ENCODE results near the gene ATG10. TPM values are rescaled to one million over a fixed set of nuclear protein-coding genes. Genes with fewer than 3 reads are reported as not detected.

The ATG10 gene
- polyA plus RNA-seq, 6 donors from 2014 or later: 3.9 to 14.5 (median 6.5) TPM

GRCh38 chr5:82168294-82168693 is 196.5 kb downstream of the ATG10 start:
- no peak overlapping the region for H3K4me3 Mint-ChIP-seq
- ATAC-seq (ENCODE audit: low read depth in 2 of 2): no peak
- no peak for DNase-seq
- H3K27me3 Mint-ChIP-seq: no peaks in the 10 kb centered on the region
- H3K27ac Mint-ChIP-seq: peak overlapping the region in 1 of 6 donors; percentile 7
- H3K9me3 Mint-ChIP-seq: no peaks in the 10 kb centered on the region
- no peaks in the 10 kb centered on the region for H3K36me3 Mint-ChIP-seq
- H3K4me1 Mint-ChIP-seq: no peaks in the 10 kb centered on the region

GRCh38 chr5:82169892-82170291 is 198.1 kb downstream of the ATG10 start:
- peaks cover 9 to 10% (median 9%) of the 10 kb centered on the region in 3 donors for H3K4me1 Mint-ChIP-seq
- H3K27me3 Mint-ChIP-seq: no peaks in the 10 kb centered on the region
- H3K9me3 Mint-ChIP-seq: no peaks in the 10 kb centered on the region
- H3K36me3 Mint-ChIP-seq: no peaks in the 10 kb centered on the region
- DNase-seq: no peak
- peak overlapping the region in 2 of 6 donors; percentile 4 to 38 for H3K27ac Mint-ChIP-seq
- ATAC-seq (ENCODE audit: low read depth in 2 of 2): no peak
- no peak overlapping the region for H3K4me3 Mint-ChIP-seq

- Mint-ChIP-seq H3K36me3 (no peaks in the 10 kb centered on the region), H3K4me3 (no peak overlapping the region), H3K9me3 (no peaks in the 10 kb centered on the region), H3K27me3 (no peaks in the 10 kb centered on the region), H3K4me1 (peaks cover 9 to 16% (median 9%) of the 10 kb centered on the region in 3 donors), H3K27ac (peak overlapping the region in 5 of 6 donors; percentile 38 to 84 (median 57))
- peak; percentile 59 for DNase-seq
- ATAC-seq (ENCODE audit: low read depth in 2 of 2): peak; percentile 91 to 96
Observed at GRCh38 chr5:82174128-82174918, 202.5 kb downstream of the ATG10 start.

DNA sequence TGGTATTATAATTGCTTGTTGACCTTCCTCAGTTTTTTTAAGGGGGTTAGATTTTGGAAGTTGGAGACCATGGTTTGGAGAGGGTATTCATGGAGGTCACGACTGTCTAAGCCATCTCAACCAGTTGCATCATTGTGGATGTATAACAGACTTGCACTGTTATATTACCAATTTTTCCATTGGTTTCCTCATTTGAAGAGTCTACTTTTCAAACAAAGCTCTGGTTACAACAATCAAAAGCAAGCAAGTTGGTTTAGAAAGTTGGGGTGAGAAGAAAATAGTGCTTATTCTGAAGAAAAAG is 203.0 kb downstream of the ATG10 start:
- Mint-ChIP-seq H3K4me3 (no peak overlapping the region), H3K27me3 (no peaks in the 10 kb centered on the region), H3K9me3 (no peaks in the 10 kb centered on the region), H3K36me3 (peaks cover 0 to 2% of the 10 kb centered on the region in 2 donors), H3K27ac (peak overlapping the region in 5 of 6 donors; percentile 38 to 84 (median 45)), H3K4me1 (peaks cover 9 to 16% (median 9%) of the 10 kb centered on the region in 3 donors)
- DNase-seq: no peak
- no peak for ATAC-seq (ENCODE audit: low read depth in 2 of 2)

DNA sequence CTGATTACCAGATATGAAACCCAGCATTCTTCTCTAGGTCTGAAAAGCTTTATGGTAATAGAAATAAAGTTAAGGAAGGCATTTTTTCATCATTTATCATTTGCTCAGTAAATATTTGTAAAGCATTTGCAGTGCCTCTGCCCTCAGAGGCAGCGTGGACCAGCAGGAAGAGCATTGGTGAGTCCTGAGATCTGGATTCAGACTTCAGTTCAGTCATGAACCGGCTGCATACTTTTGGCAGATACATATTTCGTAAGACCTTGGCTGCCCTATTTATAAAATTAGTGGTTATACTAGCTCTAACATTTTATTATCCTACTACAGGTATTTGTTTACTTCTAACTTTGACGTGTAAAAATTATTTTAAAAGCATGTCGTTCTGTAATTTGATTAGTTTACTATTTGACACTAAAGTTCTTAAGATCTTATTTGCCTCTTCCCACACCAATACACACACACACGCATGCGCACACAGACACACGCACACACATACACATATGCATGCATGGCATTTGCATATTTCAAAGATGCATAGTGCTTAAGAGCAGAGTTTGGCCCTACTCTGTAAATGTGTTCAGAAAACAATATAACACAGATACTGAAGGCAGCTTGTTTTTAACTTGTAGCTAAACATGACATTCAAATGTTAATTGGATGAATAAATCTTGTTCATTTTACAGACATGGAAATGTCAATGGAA is 204.4 kb downstream of the ATG10 start:
- ATAC-seq (ENCODE audit: low read depth in 2 of 2): no peak
- Mint-ChIP-seq H3K36me3 (peaks cover 2 to 8% of the 10 kb centered on the region in 2 donors), H3K27me3 (no peaks in the 10 kb centered on the region), H3K9me3 (no peaks in the 10 kb centered on the region), H3K27ac (peak overlapping the region in 2 of 6 donors; percentile 35 to 84), H3K4me3 (no peak overlapping the region), H3K4me1 (peaks cover 9 to 16% (median 9%) of the 10 kb centered on the region in 3 donors)
- DNase-seq: no peak

DNA sequence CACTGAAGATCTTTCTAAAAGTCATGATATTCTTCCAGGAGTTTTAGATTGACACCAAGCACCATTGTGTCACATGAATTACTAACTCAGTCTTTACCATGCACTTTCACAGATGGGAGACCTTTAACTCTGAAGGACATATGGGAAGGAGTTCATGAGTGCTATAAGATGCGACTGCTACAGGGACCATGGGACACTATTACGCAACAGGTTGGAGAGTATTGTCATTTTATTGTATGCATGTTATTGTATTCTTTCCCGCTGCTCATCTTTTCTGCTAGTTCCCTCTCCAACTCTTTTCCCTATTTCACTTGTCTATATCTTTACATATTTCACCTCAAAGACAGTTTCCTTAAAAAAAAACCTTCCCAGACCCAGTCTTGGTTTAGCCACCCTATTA is 206.6 kb downstream of the ATG10 start:
- Mint-ChIP-seq H3K4me3 (no peak overlapping the region), H3K27me3 (no peaks in the 10 kb centered on the region), H3K4me1 (peaks cover 9 to 16% (median 9%) of the 10 kb centered on the region in 3 donors), H3K27ac (peak overlapping the region in 1 of 6 donors; percentile 34), H3K36me3 (peaks cover 8 to 10% of the 10 kb centered on the region in 2 donors), H3K9me3 (no peaks in the 10 kb centered on the region)
- ATAC-seq (ENCODE audit: low read depth in 2 of 2) (no peak), DNase-seq (no peak)

GRCh38 chr5:82182662-82183061 is 210.8 kb downstream of the ATG10 start:
- H3K27me3 Mint-ChIP-seq: no peaks in the 10 kb centered on the region
- H3K4me1 Mint-ChIP-seq: no peaks in the 10 kb centered on the region
- H3K27ac Mint-ChIP-seq: no peak overlapping the region
- peaks cover 8 to 10% of the 10 kb centered on the region in 2 donors for H3K36me3 Mint-ChIP-seq
- H3K4me3 Mint-ChIP-seq: peak overlapping the region in 1 of 8 donors; percentile 1
- DNase-seq: no peak
- no peak for ATAC-seq (ENCODE audit: low read depth in 2 of 2)
- H3K9me3 Mint-ChIP-seq: no peaks in the 10 kb centered on the region

- no peak for DNase-seq
- no peaks in the 10 kb centered on the region for H3K4me1 Mint-ChIP-seq
- H3K27ac Mint-ChIP-seq: no peak overlapping the region
- no peak overlapping the region for H3K4me3 Mint-ChIP-seq
- no peak for ATAC-seq (ENCODE audit: low read depth in 2 of 2)
- H3K9me3 Mint-ChIP-seq: no peaks in the 10 kb centered on the region
- H3K36me3 Mint-ChIP-seq: peaks cover 8 to 10% of the 10 kb centered on the region in 2 donors
- H3K27me3 Mint-ChIP-seq: no peaks in the 10 kb centered on the region
Observed at GRCh38 chr5:82183828-82184227, 212.0 kb downstream of the ATG10 start.

GRCh38 chr5:82185851-82186250 is 214.0 kb downstream of the ATG10 start:
- DNase-seq: no peak
- H3K27ac Mint-ChIP-seq: no peak overlapping the region
- no peak overlapping the region for H3K4me3 Mint-ChIP-seq
- no peaks in the 10 kb centered on the region for H3K27me3 Mint-ChIP-seq
- ATAC-seq (ENCODE audit: low read depth in 2 of 2): no peak
- peaks cover 0 to 10% of the 10 kb centered on the region in 2 donors for H3K36me3 Mint-ChIP-seq
- no peaks in the 10 kb centered on the region for H3K9me3 Mint-ChIP-seq
- H3K4me1 Mint-ChIP-seq: no peaks in the 10 kb centered on the region

- Mint-ChIP-seq H3K27ac (no peak overlapping the region), H3K4me1 (no peaks in the 10 kb centered on the region), H3K36me3 (no peaks in the 10 kb centered on the region), H3K9me3 (no peaks in the 10 kb centered on the region), H3K4me3 (no peak overlapping the region), H3K27me3 (no peaks in the 10 kb centered on the region)
- DNase-seq (no peak), ATAC-seq (ENCODE audit: low read depth in 2 of 2) (no peak)
Observed at GRCh38 chr5:82197550-82197949, 225.7 kb downstream of the ATG10 start.

- no peaks in the 10 kb centered on the region for H3K4me1 Mint-ChIP-seq
- DNase-seq (no peak), ATAC-seq (ENCODE audit: low read depth in 2 of 2) (no peak)
- no peak overlapping the region for H3K4me3 Mint-ChIP-seq
- no peaks in the 10 kb centered on the region for H3K27me3 Mint-ChIP-seq
- H3K36me3 Mint-ChIP-seq: no peaks in the 10 kb centered on the region
- no peaks in the 10 kb centered on the region for H3K9me3 Mint-ChIP-seq
- H3K27ac Mint-ChIP-seq: no peak overlapping the region
Observed at GRCh38 chr5:82204567-82204966, 232.7 kb downstream of the ATG10 start.

DNA sequence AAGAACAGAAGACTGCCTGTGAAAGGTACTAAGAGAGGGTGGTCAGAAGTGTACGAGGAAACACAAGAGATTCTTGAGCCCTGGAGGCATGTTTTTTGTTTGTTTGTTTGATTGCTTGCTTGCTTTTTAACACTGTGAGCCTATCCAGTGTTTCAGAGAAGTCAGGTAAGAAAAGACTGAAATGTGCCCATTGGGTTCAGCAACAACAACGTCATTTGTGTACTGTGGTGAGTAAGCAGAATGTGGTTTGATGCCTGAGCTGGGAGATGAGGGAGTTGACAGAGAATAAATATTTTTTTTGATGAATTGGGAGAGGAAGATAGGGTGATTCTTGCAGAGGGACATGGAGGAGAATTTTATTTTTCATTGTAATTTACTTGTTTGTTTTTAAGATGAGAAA is 233.2 kb downstream of the ATG10 start:
- Mint-ChIP-seq H3K4me1 (no peaks in the 10 kb centered on the region), H3K9me3 (no peaks in the 10 kb centered on the region), H3K27me3 (no peaks in the 10 kb centered on the region), H3K36me3 (no peaks in the 10 kb centered on the region), H3K27ac (no peak overlapping the region), H3K4me3 (no peak overlapping the region)
- DNase-seq: no peak
- ATAC-seq (ENCODE audit: low read depth in 2 of 2): no peak

DNA sequence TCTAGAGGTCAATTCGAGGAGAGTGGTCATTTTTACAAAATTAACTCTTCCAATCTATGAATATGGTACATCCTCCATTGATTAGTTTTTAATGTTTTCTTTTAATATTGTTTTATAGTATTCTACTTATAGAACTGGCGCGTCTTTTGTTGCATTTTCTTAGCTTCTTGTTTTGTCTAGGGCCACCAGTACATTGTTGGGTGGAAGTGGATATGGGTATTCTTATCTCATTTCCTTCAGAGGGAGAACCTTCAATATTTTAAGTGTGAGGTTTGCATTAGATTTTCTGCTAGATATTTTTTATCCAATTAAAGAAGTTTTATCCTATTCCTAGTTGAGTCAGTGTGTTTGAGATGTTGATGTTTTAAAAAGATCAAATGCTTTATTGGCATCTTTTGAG is 236.5 kb downstream of the ATG10 start:
- H3K4me3 Mint-ChIP-seq: no peak overlapping the region
- no peak for DNase-seq
- ATAC-seq (ENCODE audit: low read depth in 2 of 2): no peak
- no peaks in the 10 kb centered on the region for H3K27me3 Mint-ChIP-seq
- H3K27ac Mint-ChIP-seq: no peak overlapping the region
- H3K36me3 Mint-ChIP-seq: no peaks in the 10 kb centered on the region
- H3K9me3 Mint-ChIP-seq: no peaks in the 10 kb centered on the region
- no peaks in the 10 kb centered on the region for H3K4me1 Mint-ChIP-seq

DNA sequence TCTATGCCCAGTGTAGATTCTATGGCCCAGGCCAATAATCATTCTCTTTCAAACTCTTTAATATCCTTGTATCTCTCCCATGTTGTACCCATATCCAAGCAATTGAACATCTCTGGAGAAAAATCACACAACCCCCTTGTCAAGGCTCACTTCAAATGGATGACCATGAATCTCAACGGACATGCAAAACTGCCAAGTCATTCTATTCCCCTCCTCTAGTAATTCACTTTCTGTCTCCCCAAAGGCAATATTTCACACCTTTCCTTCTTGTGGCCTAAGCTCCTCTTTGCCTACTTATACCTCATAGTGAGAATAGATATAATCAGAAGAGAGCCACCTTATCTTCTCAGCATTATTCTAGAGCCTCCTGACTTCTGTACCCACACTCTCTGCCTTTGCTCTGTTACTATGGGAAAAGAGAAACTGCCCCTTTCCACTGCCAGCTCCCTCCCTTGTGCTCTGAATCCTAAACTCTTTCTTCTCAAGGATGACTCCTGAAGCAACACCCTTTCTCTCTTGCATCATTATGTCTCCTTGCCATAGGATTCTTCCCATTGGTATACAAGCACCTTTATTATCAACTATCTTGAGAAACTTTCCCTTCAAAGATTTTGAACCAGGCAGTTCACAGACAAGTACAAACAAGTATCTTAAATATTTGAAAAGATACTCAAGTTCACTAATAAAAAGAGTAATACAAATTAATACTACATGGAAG is 240.2 kb downstream of the ATG10 start:
- Mint-ChIP-seq H3K27me3 (no peaks in the 10 kb centered on the region), H3K27ac (no peak overlapping the region), H3K9me3 (no peaks in the 10 kb centered on the region), H3K36me3 (no peaks in the 10 kb centered on the region), H3K4me3 (no peak overlapping the region), H3K4me1 (no peaks in the 10 kb centered on the region)
- no peak for DNase-seq
- no peak for ATAC-seq (ENCODE audit: low read depth in 2 of 2)

Data from naive B cell (primary cell).